Loucy (cell line): ENCODE data around the gene RCAN3.

Experiments used
- CTCF ChIP-seq: fragments of 200-600 bp; sonication (generic); conservative IDR thresholded peaks from 2 replicates; pipeline ENCODE4 v1.5.1; 2014; ENCODE audit warnings: mild to moderate bottlenecking, antibody characterized with exemption, low read length
- EZH2phosphoT487 ChIP-seq: fragments of 200-600 bp; IDR thresholded peaks from 2 replicates; pipeline ENCODE4 v1.6.1; 2018; ENCODE audit warnings: antibody characterized with exemption, mild to moderate bottlenecking, moderate library complexity, borderline replicate concordance

DNA sequence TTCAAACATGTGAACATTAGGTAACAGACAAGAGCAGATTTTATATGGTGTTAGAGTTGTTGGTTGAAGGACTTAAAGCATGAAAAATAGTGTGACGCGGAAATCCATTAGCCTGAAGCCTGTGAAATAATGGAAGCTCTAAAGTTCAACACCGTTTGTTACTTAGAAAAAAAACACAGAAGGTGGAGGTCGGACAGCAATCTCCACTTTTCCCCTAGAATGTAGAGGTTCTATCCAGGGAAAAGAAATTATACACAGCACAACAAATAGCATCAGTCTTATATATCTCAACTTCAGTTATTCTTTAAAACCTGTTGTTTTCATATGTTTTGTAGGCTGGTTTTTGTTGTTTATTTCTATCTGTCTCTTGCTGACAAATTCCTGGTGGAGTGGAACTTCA lies 1.9 kb downstream of the RCAN3 start:
- TF ChIP-seq CTCF: no peak
- no peak for TF ChIP-seq EZH2phosphoT487
